K562 (cell line): ENCODE measurements around the gene NPAS3. TPM values are rescaled to one million over a fixed set of nuclear protein-coding genes. Genes with fewer than 3 reads are reported as not detected.

Experiments used
- ATAC-seq: fragments of 200-7000 bp; cut with Tn5 transposase; 3 replicates; pipeline ENCODE4 v1.9.1; 2020; ENCODE audit warnings: moderate library complexity
- BruUV-seq: library from RNA; stranded (reverse); fragments of 400-500 nt; replicated peaks from 2 replicates; lab custom pipeline; 2021; lab: Mats Ljungman, UMichigan
- CTCF ChIA-PET: fragments of 300-600 bp; formaldehyde crosslinking; extraction: SDS; loops from one replicate; lab custom pipeline; 2021; ENCODE audit warnings: low intra/inter-chr PET ratio; lab: Yijun Ruan, JAX
- POLR2A ChIA-PET: fragments of 300-600, 350-650 bp; sonication (Branson Sonifier 250); formaldehyde crosslinking; extraction: SDS; loops from one replicate; lab custom pipeline; 2021; ENCODE audit warnings: antibody characterized with exemption, inconsistent platforms; lab: Yijun Ruan, JAX
- DNase-seq, 4 experiments: peaks; one replicate each; pipeline versions ENCODE4 v3.0.0 to v3.0.0-alpha.2; 2011 to 2018; ENCODE audit warnings: low spot score in 3 of 4, mixed read lengths in 3 of 4; ENCODE audit errors: extremely low read depth in 1 of 4
- FAIRE-seq: peaks from 2 replicates; lab custom pipeline; 2011; peaks lifted over from hg19 to GRCh38; lab: Jason Lieb, UNC
- H2AFZ ChIP-seq: 2 replicates; pipeline ENCODE4 v1.6.0; 2011; ENCODE audit warnings: low read depth, low read length, control low read depth, inconsistent platforms
- H3K27ac ChIP-seq: fragments of 200-600 bp; 3 replicates; pipeline ENCODE4 v1.8.0; 2011; ENCODE audit warnings: low read depth, mild to moderate bottlenecking, control low read depth, inconsistent platforms, low read length, moderate library complexity, mixed read lengths; ENCODE audit errors: extremely low read depth
- H3K27me3 ChIP-seq, 2 experiments: fragments of 300-600 bp in 1 of 2; 2 replicates in 1 of 2; 3 replicates in 1 of 2; pipeline versions ENCODE4 v1.6.0 to v1.8.0; 2011; ENCODE audit warnings: inconsistent platforms in 2 of 2, low read length in 2 of 2, mild to moderate bottlenecking in 1 of 2, mixed read lengths in 1 of 2, moderate library complexity in 1 of 2; ENCODE audit not compliant: control insufficient read depth in 2 of 2, insufficient read depth in 2 of 2
- H3K36me3 ChIP-seq: fragments of 300-600 bp; 3 replicates; pipeline ENCODE4 v1.8.0; 2011; ENCODE audit warnings: mild to moderate bottlenecking, low read length, inconsistent platforms; ENCODE audit not compliant: control insufficient read depth, insufficient read depth
- H3K4me1 ChIP-seq, 2 experiments: fragments of 200-600 bp in 1 of 2; replicated peaks in 1 of 2; 2 replicates in 1 of 2; 3 replicates in 1 of 2; pipeline versions ENCODE4 v1.5.1 to v1.8.0; 2011; ENCODE audit warnings: inconsistent platforms in 2 of 2, low read length in 2 of 2, mild to moderate bottlenecking in 1 of 2, mixed read lengths in 1 of 2, moderate library complexity in 1 of 2; ENCODE audit not compliant: control insufficient read depth in 2 of 2, insufficient read depth in 2 of 2
- H3K4me2 ChIP-seq: 2 replicates; pipeline ENCODE4 v1.6.1; 2011; ENCODE audit warnings: low read length, control low read depth, inconsistent platforms, mixed read lengths; ENCODE audit not compliant: insufficient read depth
- H3K4me3 ChIP-seq: fragments of 200-600 bp; sonication (generic), shearing (Covaris generic); 2 replicates; pipeline ENCODE4 v1.5.1; 2016; ENCODE audit warnings: control low read depth, inconsistent platforms
- H3K79me2 ChIP-seq: fragments of 200-600 bp; 3 replicates; pipeline ENCODE4 v1.8.0; 2011; ENCODE audit warnings: low read length, inconsistent platforms; ENCODE audit not compliant: control insufficient read depth, insufficient read depth
- H3K9ac ChIP-seq, 2 experiments: 2 replicates each; pipeline versions ENCODE4 v1.6.0 to v1.6.1; 2011; ENCODE audit warnings: low read depth in 2 of 2, low read length in 2 of 2, control low read depth in 1 of 2, inconsistent platforms in 1 of 2, mild to moderate bottlenecking in 1 of 2, mixed read lengths in 1 of 2; ENCODE audit not compliant: insufficient read depth in 1 of 2
- H3K9me1 ChIP-seq: one replicate; pipeline ENCODE4 v1.6.0; 2011; ENCODE audit warnings: inconsistent platforms, mild to moderate bottlenecking, low read length, moderate library complexity; ENCODE audit not compliant: control insufficient read depth, insufficient read depth
- H3K9me3 ChIP-seq: replicated peaks from 2 replicates; pipeline ENCODE4 v1.5.1; 2011; ENCODE audit warnings: low read depth, low read length, inconsistent platforms; ENCODE audit not compliant: control insufficient read depth, insufficient read depth
- H4K20me1 ChIP-seq: replicated peaks from 2 replicates; pipeline ENCODE4 v1.6.1; 2011; ENCODE audit warnings: low read length, inconsistent platforms, mixed read lengths; ENCODE audit not compliant: control insufficient read depth, insufficient read depth
- CAMTA2 ChIP-seq: fragments of 250-450 bp; sonication (Bioruptor Pico); conservative IDR thresholded peaks from 2 replicates; pipeline ENCODE4 v1.5.1; 2022
- CBFA2T2 ChIP-seq: fragments of 450-650 bp; conservative IDR thresholded peaks from 2 replicates; pipeline ENCODE4 v1.6.1; 2017; ENCODE audit warnings: mild to moderate bottlenecking
- CEBPG ChIP-seq, 3 experiments: fragments of 200-800 bp in 1 of 3; sonication (Bioruptor generic) in 1 of 3; sonication (generic) in 1 of 3; formaldehyde crosslinking in 1 of 3; IDR thresholded peaks in 2 of 3; conservative IDR thresholded peaks in 1 of 3; 2 replicates each; pipeline versions ENCODE4 v1.6.1 to v1.8.0; 2016 to 2022; ENCODE audit warnings: missing compliant biosample characterization in 2 of 3, missing genetic modification characterization in 2 of 3, mild to moderate bottlenecking in 1 of 3, missing genetic modification reagents in 1 of 3
- ELF2 ChIP-seq: fragments of 250-450 bp; sonication (Bioruptor Pico); IDR thresholded peaks from 2 replicates; pipeline ENCODE4 v1.5.0; 2021; ENCODE audit warnings: mild to moderate bottlenecking
- GATAD2A ChIP-seq: fragments of 450-650 bp; IDR thresholded peaks from 2 replicates; pipeline ENCODE4 v1.6.1; 2017
- GTF2F1 ChIP-seq: IDR thresholded peaks from 2 replicates; pipeline ENCODE4 v1.6.1; 2011; ENCODE audit warnings: low read depth, low read length, improper control_type of control experiment
- MCM3 ChIP-seq: fragments of 450-650 bp; IDR thresholded peaks from 2 replicates; pipeline ENCODE4 v1.6.1; 2016
- NCOA2 ChIP-seq, 2 experiments: fragments of 450-650 bp; IDR thresholded peaks; 2 replicates each; pipeline ENCODE4 v1.6.1; 2018; ENCODE audit warnings: mild to moderate bottlenecking in 2 of 2, moderate library complexity in 1 of 2; ENCODE audit not compliant: partially characterized antibody in 2 of 2
- PTBP1 ChIP-seq: fragments of 200-400 bp; formaldehyde crosslinking; IDR thresholded peaks from 2 replicates; pipeline ENCODE4 v1.6.1; 2017; ENCODE audit warnings: low read depth, low read length
- RNF2 ChIP-seq: sonication (generic); IDR thresholded peaks from 2 replicates; pipeline ENCODE4 v1.6.1; 2016
- ZNF384 ChIP-seq: IDR thresholded peaks from 2 replicates; pipeline ENCODE4 v1.6.1; 2012; ENCODE audit warnings: low read depth, low read length, improper control_type of control experiment
- WGBS: fragments of 100-300 bp; shearing (Covaris generic); methylation state at CpG from one replicate; pipeline ENCODE4 v1.1.6; 2016; ENCODE audit warnings: low coverage, mixed read lengths; ENCODE audit not compliant: insufficient coverage; ENCODE audit errors: missing lambda C conversion rate; 5-methylcytosine and 5-hydroxymethylcytosine counted together
- in situ Hi-C: fragments of 300-500 bp; cut with MboI; formaldehyde crosslinking; loops from 4 replicates; pipeline ENCODE4 v1.15.0; 2018; ENCODE audit warnings: inconsistent platforms, mixed read lengths
- intact Hi-C: fragments of 100-400 bp; cut with micrococcal nuclease; formaldehyde crosslinking; loops from 2 replicates; pipeline ENCODE4 v1.14.2; 2022
- polyA plus RNA-seq, 8 experiments: library from polyadenylated mRNA; depleted of rRNA in 4 of 8; stranded (reverse) in 5 of 8; unstranded in 3 of 8; fragments of >200 nt; fragmentation: Nextera tagmentation in 2 of 8; fragmentation: Illumina TruSeq in 1 of 8; extraction: Ambion mirVana in 2 of 8; extraction: Trizol in 1 of 8; gene quantifications; 2 replicates each; pipeline versions ENCODE4 v1.2.1 to v1.2.3, GENCODE V29; 2011 to 2014; ENCODE audit warnings: inconsistent platforms in 1 of 8, missing spikeins in 1 of 8
- total RNA-seq, 7 experiments: library from RNA; depleted of rRNA in 6 of 7; stranded (reverse); fragments of >200 nt in 6 of 7; fragmentation: Illumina TruSeq in 2 of 7; extraction: Trizol in 2 of 7; gene quantifications; 2 replicates each; pipeline versions ENCODE4 v1.2.1 to v1.2.3, GENCODE V29; 2011 to 2021; ENCODE audit warnings: low replicate concordance in 1 of 7
- TF ChIP-seq, protein P1 (sequence below): sonication (generic); formaldehyde crosslinking; IDR thresholded peaks from 2 replicates; pipeline ENCODE4 v1.8.0; 2022; ENCODE audit warnings: mild to moderate bottlenecking, missing genetic modification reagents
- TF ChIP-seq, protein P2 (sequence below): sonication (generic); formaldehyde crosslinking; IDR thresholded peaks from 2 replicates; pipeline ENCODE4 v1.8.0; 2022; ENCODE audit warnings: mild to moderate bottlenecking, low read depth, missing genetic modification reagents

The NPAS3 gene
- total and polyA plus RNA-seq, 9 of the 15 experiments (the other 6 are each of a cell fraction or from before 2014, with no cell fraction given), result 0.04 TPM; not detected in 8

DNA sequence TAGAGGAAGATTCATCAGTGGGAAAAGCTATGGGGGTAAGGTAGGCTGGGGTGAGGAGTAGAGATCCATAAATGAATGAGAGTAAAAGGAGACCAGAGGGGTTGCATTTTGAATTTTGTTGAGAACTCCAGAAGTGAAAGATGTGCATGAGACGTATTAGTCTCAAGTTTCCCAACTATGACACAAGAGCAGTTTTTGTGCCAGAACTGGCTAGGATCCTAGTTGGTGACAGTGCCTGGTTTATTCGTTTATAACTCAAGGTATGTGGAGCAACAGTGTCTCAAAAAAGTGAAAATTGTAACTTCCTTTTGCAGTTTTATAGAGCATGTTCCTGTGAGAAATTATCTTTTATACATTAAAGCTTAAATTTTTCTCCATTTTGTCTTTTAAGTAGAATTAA is 377.0 kb downstream of the NPAS3 start (continued):
- TF ChIP-seq CEBPG (CRISPR knock-in tag; IDR thresholded peaks at IDR 0.05) (no peak), CEBPG (tag; conservative IDR thresholded peaks at IDR 0.05 in 1 of 2, IDR thresholded peaks at IDR 0.05 in 1 of 2) (no peak), NCOA2 (IDR thresholded peaks at IDR 0.05; ENCODE audit: partially characterized antibody in 2 of 2) (no peak), GTF2F1 (no peak), RNF2 (no peak)
- TF ChIP-seq, protein P1, sequence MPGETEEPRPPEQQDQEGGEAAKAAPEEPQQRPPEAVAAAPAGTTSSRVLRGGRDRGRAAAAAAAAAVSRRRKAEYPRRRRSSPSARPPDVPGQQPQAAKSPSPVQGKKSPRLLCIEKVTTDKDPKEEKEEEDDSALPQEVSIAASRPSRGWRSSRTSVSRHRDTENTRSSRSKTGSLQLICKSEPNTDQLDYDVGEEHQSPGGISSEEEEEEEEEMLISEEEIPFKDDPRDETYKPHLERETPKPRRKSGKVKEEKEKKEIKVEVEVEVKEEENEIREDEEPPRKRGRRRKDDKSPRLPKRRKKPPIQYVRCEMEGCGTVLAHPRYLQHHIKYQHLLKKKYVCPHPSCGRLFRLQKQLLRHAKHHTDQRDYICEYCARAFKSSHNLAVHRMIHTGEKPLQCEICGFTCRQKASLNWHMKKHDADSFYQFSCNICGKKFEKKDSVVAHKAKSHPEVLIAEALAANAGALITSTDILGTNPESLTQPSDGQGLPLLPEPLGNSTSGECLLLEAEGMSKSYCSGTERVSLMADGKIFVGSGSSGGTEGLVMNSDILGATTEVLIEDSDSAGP (CRISPR knock-in tag), result no peak

DNA sequence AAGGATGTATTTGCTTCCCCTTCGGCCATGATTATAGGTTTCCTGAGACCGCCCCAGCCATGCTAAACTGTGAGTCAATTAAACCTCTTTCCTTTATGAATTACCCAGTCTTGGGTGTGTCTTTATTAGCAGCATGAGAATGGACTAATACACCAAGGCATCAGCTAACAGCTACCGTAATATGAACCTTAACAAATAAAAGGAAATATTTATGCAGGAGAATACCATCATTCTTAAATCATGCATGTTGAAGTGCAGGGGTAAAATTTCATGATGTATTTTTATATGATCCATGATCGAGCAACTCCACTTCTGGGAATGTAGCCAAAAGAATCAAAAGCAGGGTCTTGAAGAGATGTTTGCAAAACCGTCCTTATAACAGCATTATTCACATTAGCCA is 379.0 kb downstream of the NPAS3 start:
- TF ChIP-seq CBFA2T2, result no peak
- TF ChIP-seq ZNF384, result no peak
- no peak for TF ChIP-seq MCM3
- TF ChIP-seq, protein P2, sequence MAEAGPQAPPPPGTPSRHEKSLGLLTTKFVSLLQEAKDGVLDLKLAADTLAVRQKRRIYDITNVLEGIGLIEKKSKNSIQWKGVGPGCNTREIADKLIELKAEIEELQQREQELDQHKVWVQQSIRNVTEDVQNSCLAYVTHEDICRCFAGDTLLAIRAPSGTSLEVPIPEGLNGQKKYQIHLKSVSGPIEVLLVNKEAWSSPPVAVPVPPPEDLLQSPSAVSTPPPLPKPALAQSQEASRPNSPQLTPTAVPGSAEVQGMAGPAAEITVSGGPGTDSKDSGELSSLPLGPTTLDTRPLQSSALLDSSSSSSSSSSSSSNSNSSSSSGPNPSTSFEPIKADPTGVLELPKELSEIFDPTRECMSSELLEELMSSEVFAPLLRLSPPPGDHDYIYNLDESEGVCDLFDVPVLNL (CRISPR knock-in tag), result no peak
- no peak for TF ChIP-seq PTBP1
- no peak for TF ChIP-seq ELF2 (CRISPR knock-in tag)
- TF ChIP-seq GATAD2A, result no peak
- TF ChIP-seq CAMTA2 (CRISPR knock-in tag), result no peak
- CTCF ChIA-PET, result no interaction called here
- Histone ChIP-seq H3K79me2 (no peaks in the 10 kb centered on the region), H3K4me3 (no peak overlapping the region), H3K27ac (no peak overlapping the region), H4K20me1 (no peaks in the 10 kb centered on the region), H3K4me2 (no peak overlapping the region), H3K27me3 (no peaks in the 10 kb centered on the region), H3K9ac (no peak overlapping the region), H3K36me3 (no peaks in the 10 kb centered on the region), H3K9me1 (no peaks in the 10 kb centered on the region), H3K9me3 (no peaks in the 10 kb centered on the region), H3K4me1 (no peaks in the 10 kb centered on the region), H2AFZ (no peak overlapping the region)
- intact Hi-C loops (no loop called here), in situ Hi-C loops (no loop called here)
- DNase-seq (no peak), ATAC-seq (no peak), FAIRE-seq (no peak)
- WGBS, result 4% methylated on average over 4 of the region's 5 CpGs
- BruUV-seq, result no TSS peak
- POLR2A ChIA-PET, result no interaction called here
